GM23338 (cell line): ENCODE measurements around the gene RTKN2. TPM values are rescaled to one million over a fixed set of nuclear protein-coding genes. Genes with fewer than 3 reads are reported as not detected.
A peak's percentile ranks its signal among the peaks of the same experiment; 100 is the strongest.

ENCODE experiments used
- ATAC-seq: fragments of 200-7000 bp; cut with Tn5 transposase; 3 replicates; pipeline ENCODE4 v1.9.1; 2020
- DNase-seq: peaks from one replicate; pipeline ENCODE4 v3.0.0-alpha.2; 2015; ENCODE audit warnings: low spot score
- H2AFZ ChIP-seq: fragments of 200-600 bp; sonication (generic); 2 replicates; pipeline ENCODE4 v1.8.0; 2016; ENCODE audit warnings: antibody characterized with exemption, mild to moderate bottlenecking, moderate library complexity
- H3F3A ChIP-seq: fragments of 200-600 bp; sonication (generic); replicated peaks from 2 replicates; pipeline ENCODE4 v1.8.0; 2017; ENCODE audit warnings: antibody characterized with exemption, mixed run types, low read depth
- H3K27ac ChIP-seq: fragments of 200-600 bp; sonication (generic); 2 replicates; pipeline ENCODE4 v1.6.1; 2016; ENCODE audit warnings: low read depth
- H3K27me3 ChIP-seq: fragments of 200-600 bp; sonication (generic); 2 replicates; pipeline ENCODE4 v1.8.0; 2016; ENCODE audit warnings: mild to moderate bottlenecking, mixed run types, moderate library complexity; ENCODE audit not compliant: insufficient read depth
- H3K36me3 ChIP-seq: fragments of 200-600 bp; sonication (generic); 2 replicates; pipeline ENCODE4 v1.8.0; 2016; ENCODE audit warnings: mild to moderate bottlenecking; ENCODE audit not compliant: insufficient read depth
- H3K4me1 ChIP-seq: fragments of 200-600 bp; sonication (generic); 2 replicates; pipeline ENCODE4 v1.8.0; 2016; ENCODE audit warnings: mild to moderate bottlenecking, moderate library complexity; ENCODE audit not compliant: insufficient read depth
- H3K4me2 ChIP-seq: fragments of 200-600 bp; sonication (generic); 2 replicates; pipeline ENCODE4 v1.7.1; 2017; ENCODE audit warnings: mixed run types
- H3K4me3 ChIP-seq: fragments of 200-600 bp; sonication (generic); 2 replicates; pipeline ENCODE4 v1.6.1; 2016; ENCODE audit warnings: mixed run types
- H3K79me2 ChIP-seq: fragments of 200-600 bp; sonication (generic); replicated peaks from 2 replicates; pipeline ENCODE4 v1.8.0; 2017; ENCODE audit warnings: mild to moderate bottlenecking; ENCODE audit not compliant: insufficient read depth
- H3K9me2 ChIP-seq: fragments of 200-600 bp; sonication (generic); 2 replicates; pipeline ENCODE4 v1.8.0; 2017; ENCODE audit not compliant: insufficient read depth
- H4K20me1 ChIP-seq: fragments of 200-600 bp; sonication (generic); replicated peaks from 2 replicates; pipeline ENCODE4 v1.8.0; 2017; ENCODE audit warnings: mild to moderate bottlenecking; ENCODE audit not compliant: insufficient read depth
- H3K27ac Mint-ChIP-seq: 2 replicates; pipeline ENCODE4 v1.8.0; 2020; ENCODE audit warnings: inconsistent platforms, mild to moderate bottlenecking, moderate library complexity, mixed read lengths
- H3K27me3 Mint-ChIP-seq: 3 replicates; pipeline ENCODE4 v1.8.0; 2022; ENCODE audit warnings: low read depth, mild to moderate bottlenecking, moderate library complexity, mixed read lengths, inconsistent platforms; ENCODE audit not compliant: insufficient read depth, poor library complexity
- H3K36me3 Mint-ChIP-seq: 3 replicates; pipeline ENCODE4 v1.8.0; 2021; ENCODE audit warnings: low read depth, mild to moderate bottlenecking, inconsistent platforms, moderate library complexity, mixed read lengths
- H3K4me1 Mint-ChIP-seq: 3 replicates; pipeline ENCODE4 v1.8.0; 2020; ENCODE audit warnings: mild to moderate bottlenecking, inconsistent platforms, mixed read lengths
- H3K4me3 Mint-ChIP-seq: 3 replicates; pipeline ENCODE4 v1.8.0; 2021; ENCODE audit warnings: moderate library complexity, mild to moderate bottlenecking, inconsistent platforms, mixed read lengths
- H3K9me3 Mint-ChIP-seq: 3 replicates; pipeline ENCODE4 v1.8.0; 2020; ENCODE audit warnings: moderate library complexity, mild to moderate bottlenecking, inconsistent platforms, mixed read lengths
- CREB1 ChIP-seq: fragments of 250-450 bp; sonication (Bioruptor Pico); IDR thresholded peaks from 2 replicates; pipeline ENCODE4 v1.5.0; 2020; ENCODE audit warnings: low read depth, mild to moderate bottlenecking, moderate library complexity
- CTCF ChIP-seq, 2 experiments: fragments of 200-600 bp in 1 of 2; sonication (generic) in 1 of 2; conservative IDR thresholded peaks; 2 replicates each; pipeline versions ENCODE4 v1.5.1 to v1.6.1; 2016 to 2017; ENCODE audit warnings: antibody characterized with exemption in 2 of 2, low read depth in 2 of 2, mild to moderate bottlenecking in 2 of 2, moderate library complexity in 1 of 2
- ETS1 ChIP-seq: IDR thresholded peaks from 2 replicates; pipeline ENCODE4 v1.6.1; 2016; ENCODE audit warnings: antibody characterized with exemption
- EZH2 ChIP-seq: fragments of 200-600 bp; sonication (generic); IDR thresholded peaks from one replicate; pipeline ENCODE4 v1.8.0; 2017; ENCODE audit warnings: antibody characterized with exemption, mild to moderate bottlenecking, low read depth; ENCODE audit not compliant: unreplicated experiment
- EZH2phosphoT487 ChIP-seq: fragments of 200-600 bp; sonication (generic); IDR thresholded peaks from one replicate; pipeline ENCODE4 v1.8.1; 2018; ENCODE audit warnings: antibody characterized with exemption; ENCODE audit not compliant: unreplicated experiment
- JUNB ChIP-seq: IDR thresholded peaks from one replicate; pipeline ENCODE4 v1.6.1; 2016; ENCODE audit warnings: antibody characterized with exemption; ENCODE audit not compliant: unreplicated experiment
- NANOG ChIP-seq: IDR thresholded peaks from 2 replicates; pipeline ENCODE4 v1.6.1; 2016; ENCODE audit warnings: antibody characterized with exemption, borderline replicate concordance
- POLR2AphosphoS5 ChIP-seq: IDR thresholded peaks from 2 replicates; pipeline ENCODE4 v1.6.1; 2016; ENCODE audit warnings: antibody characterized with exemption, low read depth
- REST ChIP-seq: IDR thresholded peaks from one replicate; pipeline ENCODE4 v1.6.1; 2018; ENCODE audit warnings: antibody characterized with exemption; ENCODE audit not compliant: unreplicated experiment
- STAT1 ChIP-seq: IDR thresholded peaks from one replicate; pipeline ENCODE4 v1.6.1; 2016; ENCODE audit warnings: antibody characterized with exemption; ENCODE audit not compliant: unreplicated experiment
- ZNF114 ChIP-seq: fragments of 250-450 bp; sonication (Bioruptor Pico); IDR thresholded peaks from 2 replicates; pipeline ENCODE4 v1.5.0; 2020; ENCODE audit warnings: mild to moderate bottlenecking, moderate library complexity
- polyA plus RNA-seq: library from polyadenylated mRNA; unstranded; fragments of >200 nt; fragmentation: Nextera tagmentation; extraction: Ambion mirVana; gene quantifications from 2 replicates; pipeline ENCODE4 v1.2.1, GENCODE V29; 2016
- total RNA-seq: library from RNA; depleted of rRNA; stranded (reverse); fragments of >200 nt; shearing (Covaris generic); gene quantifications from 2 replicates; pipeline ENCODE4 v1.2.3, GENCODE V29; 2014

Gene RTKN2
- total and polyA plus RNA-seq, 2 experiments from 2014 or later = 15.3 to 23.6 TPM

GRCh38 chr10:62234077-62234605 lies 34.5 kb downstream of the RTKN2 start (continued):
- TF ChIP-seq ETS1 = no peak

- Histone ChIP-seq H3F3A (no peaks in the 10 kb centered on the region), H3K36me3 (no peaks in the 10 kb centered on the region), H3K27me3 (no peaks in the 10 kb centered on the region), H3K79me2 (no peaks in the 10 kb centered on the region), H4K20me1 (no peaks in the 10 kb centered on the region), H3K9me2 (no peaks in the 10 kb centered on the region), H3K4me3 (no peak overlapping the region), H3K27ac (no peak overlapping the region), H2AFZ (no peak overlapping the region), H3K4me2 (no peak overlapping the region), H3K4me1 (peaks cover 7% of the 10 kb centered on the region)
- no peak for TF ChIP-seq JUNB
- no peak for TF ChIP-seq STAT1
- no peak for TF ChIP-seq REST
- TF ChIP-seq EZH2 = no peak
- no peak for TF ChIP-seq EZH2phosphoT487
- no peak for TF ChIP-seq CREB1 (CRISPR knock-in tag)
- no peak for TF ChIP-seq POLR2AphosphoS5
- no peak for TF ChIP-seq ETS1
- TF ChIP-seq ZNF114 (CRISPR knock-in tag) = no peak
- no peak for TF ChIP-seq CTCF (conservative IDR thresholded peaks at IDR 0.05; ENCODE audit: low read depth in 2 of 2)
- no peak for TF ChIP-seq NANOG
- Mint-ChIP-seq H3K4me3 (no peak overlapping the region), H3K36me3 (no peaks in the 10 kb centered on the region), H3K27ac (0 out of 2 replicates have a peak overlapping the region, but pooled peaks have one; percentile 56), H3K27me3 (no peaks in the 10 kb centered on the region), H3K9me3 (no peaks in the 10 kb centered on the region), H3K4me1 (peaks cover 13% of the 10 kb centered on the region)
- ATAC-seq = no peak
- no peak for DNase-seq
Observed at GRCh38 chr10:62233356-62234076, 35.1 kb downstream of the RTKN2 start.
